ENCODE data around the gene PTHLH. TPM values are rescaled to one million over a fixed set of nuclear protein-coding genes. Genes with fewer than 3 reads are reported as not detected.

Gene PTHLH
- total RNA-seq, 4 donors from 2014 or later = 0.26 TPM; not detected in 3

GRCh38 chr12:27988594-27989233 lies 16.2 kb upstream of the PTHLH start:
- in situ Hi-C loops (cut with MboI; ENCODE audit: low sequenced_read_pairs in 4 of 4) = no loop called here
- DNase-seq (no peak), ATAC-seq (no peak)
- TF ChIP-seq CTCF (IDR thresholded peaks at IDR 0.05 in 4 of 5, conservative IDR thresholded peaks at IDR 0.05 in 1 of 5) = no peak
- no peak for TF ChIP-seq POLR2A (IDR thresholded peaks at IDR 0.05)
- no peak overlapping the region for H3K4me3 ChIP-seq
- no peaks in the 10 kb centered on the region for H3K4me1 ChIP-seq
- no peak overlapping the region for H3K27ac ChIP-seq
- no peaks in the 10 kb centered on the region for H3K36me3 ChIP-seq
- H3K27me3 ChIP-seq = no peaks in the 10 kb centered on the region
- H3K9me3 ChIP-seq = peaks cover 0 to 4% (median 0%) of the 10 kb centered on the region in 3 donors
- intact Hi-C loops (cut with DNase I; ENCODE audit: low total_unique reads) = no loop called here

GRCh38 chr12:27987331-27987730 lies 14.8 kb upstream of the PTHLH start:
- no peak overlapping the region for H3K4me3 ChIP-seq
- H3K36me3 ChIP-seq = no peaks in the 10 kb centered on the region
- no peak for DNase-seq
- no peak overlapping the region for H3K27ac ChIP-seq
- intact Hi-C loops (cut with DNase I; ENCODE audit: low total_unique reads) (no loop called here), in situ Hi-C loops (cut with MboI; ENCODE audit: low sequenced_read_pairs in 4 of 4) (no loop called here)
- H3K9me3 ChIP-seq = peaks cover 0 to 4% (median 0%) of the 10 kb centered on the region in 3 donors
- no peak for TF ChIP-seq CTCF (IDR thresholded peaks at IDR 0.05 in 4 of 5, conservative IDR thresholded peaks at IDR 0.05 in 1 of 5)
- no peak for TF ChIP-seq POLR2A (IDR thresholded peaks at IDR 0.05)
- H3K4me1 ChIP-seq = no peaks in the 10 kb centered on the region
- H3K27me3 ChIP-seq = no peaks in the 10 kb centered on the region
- no peak for ATAC-seq

GRCh38 chr12:27984275-27984674 lies 11.7 kb upstream of the PTHLH start:
- H3K27me3 ChIP-seq = no peaks in the 10 kb centered on the region
- H3K4me3 ChIP-seq = no peak overlapping the region
- TF ChIP-seq POLR2A (IDR thresholded peaks at IDR 0.05) (no peak), CTCF (IDR thresholded peaks at IDR 0.05 in 4 of 5, conservative IDR thresholded peaks at IDR 0.05 in 1 of 5) (no peak)
- intact Hi-C loops (cut with DNase I; ENCODE audit: low total_unique reads) = no loop called here
- H3K4me1 ChIP-seq = no peaks in the 10 kb centered on the region
- ATAC-seq (no peak), DNase-seq (no peak)
- H3K9me3 ChIP-seq = no peaks in the 10 kb centered on the region
- in situ Hi-C loops (cut with MboI; ENCODE audit: low sequenced_read_pairs in 4 of 4) = no loop called here
- no peaks in the 10 kb centered on the region for H3K36me3 ChIP-seq
- no peak overlapping the region for H3K27ac ChIP-seq

- intact Hi-C loops (cut with DNase I; ENCODE audit: low total_unique reads) (no loop called here), in situ Hi-C loops (cut with MboI; ENCODE audit: low sequenced_read_pairs in 4 of 4) (no loop called here)
- H3K27me3 ChIP-seq = peaks cover 0 to 1% (median 0%) of the 10 kb centered on the region in 3 donors
- H3K4me1 ChIP-seq = no peaks in the 10 kb centered on the region
- no peaks in the 10 kb centered on the region for H3K36me3 ChIP-seq
- ATAC-seq (no peak), DNase-seq (no peak)
- no peak overlapping the region for H3K27ac ChIP-seq
- no peak overlapping the region for H3K4me3 ChIP-seq
- TF ChIP-seq POLR2A (IDR thresholded peaks at IDR 0.05) = no peak
- no peak for TF ChIP-seq CTCF (IDR thresholded peaks at IDR 0.05 in 4 of 5, conservative IDR thresholded peaks at IDR 0.05 in 1 of 5)
- no peaks in the 10 kb centered on the region for H3K9me3 ChIP-seq
These were observed 10.4 kb upstream of the PTHLH start for GRCh38 chr12:27982951-27983350.

GRCh38 chr12:27982385-27982784 lies 9.9 kb upstream of the PTHLH start:
- Histone ChIP-seq H3K4me3 (no peak overlapping the region), H3K36me3 (no peaks in the 10 kb centered on the region), H3K4me1 (no peaks in the 10 kb centered on the region), H3K9me3 (no peaks in the 10 kb centered on the region), H3K27ac (no peak overlapping the region), H3K27me3 (peaks cover 0 to 5% (median 0%) of the 10 kb centered on the region in 3 donors)
- in situ Hi-C loops (cut with MboI; ENCODE audit: low sequenced_read_pairs in 4 of 4) (no loop called here), intact Hi-C loops (cut with DNase I; ENCODE audit: low total_unique reads) (no loop called here)
- no peak for TF ChIP-seq CTCF (IDR thresholded peaks at IDR 0.05 in 4 of 5, conservative IDR thresholded peaks at IDR 0.05 in 1 of 5)
- TF ChIP-seq POLR2A (IDR thresholded peaks at IDR 0.05) = no peak
- DNase-seq (no peak), ATAC-seq (no peak)
